ENCODE measurements around the gene MYADM.

DNA sequence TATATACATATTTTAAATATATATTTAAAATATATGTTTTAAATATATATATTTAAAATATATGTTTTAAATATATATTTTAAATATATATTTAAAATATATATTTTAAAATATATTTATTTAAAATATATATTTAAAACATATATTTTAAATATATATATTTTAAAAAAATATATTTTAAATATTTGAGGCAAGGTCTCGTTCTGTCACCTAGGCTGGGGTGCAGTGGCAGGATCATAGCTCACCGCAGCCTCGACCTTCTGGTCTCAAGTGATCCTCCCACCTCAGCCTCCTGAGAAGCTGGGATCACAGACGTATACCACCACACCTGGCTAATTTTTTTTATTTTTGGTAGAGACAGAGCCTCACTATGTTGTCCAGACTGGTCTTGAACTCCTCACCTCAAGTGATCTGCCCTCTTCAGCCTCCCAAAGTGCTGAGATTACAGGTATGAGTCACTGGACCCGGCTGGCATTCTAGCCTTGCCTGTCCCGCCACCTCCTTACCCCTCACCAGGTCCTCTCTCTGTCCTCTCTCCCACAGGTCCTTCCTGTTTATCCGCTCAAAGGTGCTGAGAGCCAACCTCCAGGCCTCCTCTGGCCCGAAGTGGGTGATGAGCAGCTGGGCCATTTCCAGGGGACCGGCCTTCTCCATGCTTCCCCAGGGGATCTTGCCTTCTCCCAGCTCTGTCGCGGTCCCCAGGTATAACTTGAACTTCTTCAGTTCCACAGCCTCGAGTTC is 44.1 kb upstream of the MYADM start:
- no peak for TF ChIP-seq GATA3 (IDR thresholded peaks at IDR 0.05; ENCODE audit: low read depth, low read length)
- no peak for TF ChIP-seq GATA2 (IDR thresholded peaks at IDR 0.05; ENCODE audit: low read depth, low read length)

All from SH-SY5Y (cell line).